ENCODE measurements around the gene WDR55.
A peak's percentile ranks its signal among the peaks of the same experiment; 100 is the strongest.
"Not testable (repeated sequence)": the region's sequence is repeated elsewhere in the genome, so short reads cannot be mapped to it uniquely, and the experiment has no call there.

The WDR55 gene

GRCh38 chr5:140710899-140711552 is 46.3 kb downstream of the WDR55 start:
- DNase-seq, result peak in 49 of 51 donors; percentile 5 to 95 (median 57)

- no peak for DNase-seq
Observed at GRCh38 chr5:140711794-140712193, 47.1 kb downstream of the WDR55 start.

GRCh38 chr5:140713562-140714094 is 48.9 kb downstream of the WDR55 start:
- no peak for DNase-seq

GRCh38 chr5:140716238-140716637 is 51.5 kb downstream of the WDR55 start:
- not testable (repeated sequence) for DNase-seq

- DNase-seq, result no peak
Observed at GRCh38 chr5:140718266-140718592, 53.5 kb downstream of the WDR55 start.

GRCh38 chr5:140720738-140721137 is 56.0 kb downstream of the WDR55 start:
- not testable (repeated sequence) for DNase-seq

- not testable (repeated sequence) for DNase-seq
Observed at GRCh38 chr5:140721395-140721794, 56.7 kb downstream of the WDR55 start.

Measured in hypothalamus (tissue), 51 donors.